HEK293 (cell line): ENCODE results near the gene CTIF.

Source experiments
- CTCF ChIA-PET: fragments of 350-600 bp; formaldehyde crosslinking; extraction: SDS; loops from one replicate; lab custom pipeline; 2021; ENCODE audit warnings: antibody characterized with exemption; lab: Yijun Ruan, JAX
- POLR2A ChIA-PET: fragments of 300-600 bp; formaldehyde crosslinking; extraction: SDS; loops from one replicate; lab custom pipeline; 2020; ENCODE audit warnings: antibody characterized with exemption, inconsistent platforms; lab: Yijun Ruan, JAX
- H3K27ac ChIP-seq: fragments of 200-500 bp; sonication (Bioruptor generic); 2 replicates; pipeline ENCODE4 v1.5.1; 2014; ENCODE audit warnings: low read depth, low read length, control low read depth, inconsistent platforms; ENCODE audit errors: extremely low read depth
- H3K36me3 ChIP-seq, 2 experiments: fragments of 200-500 bp in 1 of 2; sonication (Bioruptor generic) in 1 of 2; 1 replicate in 1 of 2; 2 replicates in 1 of 2; pipeline ENCODE4 v1.5.1; 2014 to 2017; ENCODE audit warnings: inconsistent platforms in 2 of 2, low read length in 2 of 2; ENCODE audit not compliant: control insufficient read depth in 2 of 2, insufficient read depth in 1 of 2
- H3K4me1 ChIP-seq: fragments of 200-500 bp; sonication (Bioruptor generic); 2 replicates; pipeline ENCODE4 v1.5.1; 2014; ENCODE audit warnings: mild to moderate bottlenecking, low read length, inconsistent platforms; ENCODE audit not compliant: control insufficient read depth, insufficient read depth
- H3K4me3 ChIP-seq: 2 replicates; pipeline ENCODE4 v1.5.1; 2011; ENCODE audit warnings: low read depth, mild to moderate bottlenecking, control low read depth, low read length, moderate library complexity
- H3K9me3 ChIP-seq: fragments of 200-500 bp; sonication (Bioruptor generic); 2 replicates; pipeline ENCODE4 v1.5.1; 2014; ENCODE audit warnings: low read depth, low read length, inconsistent platforms; ENCODE audit not compliant: control insufficient read depth, insufficient read depth
- BCL11A ChIP-seq: fragments of 450-650 bp; formaldehyde crosslinking; IDR thresholded peaks from 2 replicates; pipeline ENCODE4 v1.5.1; 2016; ENCODE audit warnings: low read depth, missing biosample characterization, missing genetic modification characterization
- BCL11B ChIP-seq: fragments of 450-650 bp; formaldehyde crosslinking; IDR thresholded peaks from 2 replicates; pipeline ENCODE4 v1.5.1; 2016; ENCODE audit warnings: low read depth, missing biosample characterization, missing genetic modification characterization
- BCL6B ChIP-seq: fragments of 450-650 bp; formaldehyde crosslinking; IDR thresholded peaks from 2 replicates; pipeline ENCODE4 v1.5.1; 2017; ENCODE audit warnings: missing biosample characterization, missing genetic modification characterization
- ELK4 ChIP-seq: IDR thresholded peaks from 2 replicates; pipeline ENCODE4 v1.6.1; 2011; ENCODE audit warnings: mild to moderate bottlenecking, low read depth, low read length, borderline replicate concordance
- HOXC10 ChIP-seq: sonication (generic); formaldehyde crosslinking; IDR thresholded peaks from 2 replicates; pipeline ENCODE4 v1.8.1; 2023; ENCODE audit warnings: mild to moderate bottlenecking, missing genetic modification reagents
- KLF17 ChIP-seq: fragments of 450-650 bp; formaldehyde crosslinking; IDR thresholded peaks from 2 replicates; pipeline ENCODE4 v1.5.1; 2016; ENCODE audit warnings: missing biosample characterization, missing genetic modification characterization
- KLF7 ChIP-seq: fragments of 450-650 bp; formaldehyde crosslinking; IDR thresholded peaks from 2 replicates; pipeline ENCODE4 v1.5.1; 2016; ENCODE audit warnings: missing biosample characterization, missing genetic modification characterization, borderline replicate concordance
- MEIS1 ChIP-seq: sonication (generic); formaldehyde crosslinking; IDR thresholded peaks from 2 replicates; pipeline ENCODE4 v1.8.1; 2022; ENCODE audit warnings: missing genetic modification reagents, mild to moderate bottlenecking, borderline replicate concordance
- SP7 ChIP-seq: fragments of 450-650 bp; formaldehyde crosslinking; IDR thresholded peaks from 2 replicates; pipeline ENCODE4 v1.5.1; 2016; ENCODE audit warnings: missing biosample characterization, missing genetic modification characterization
- ZBTB11 ChIP-seq: fragments of 450-650 bp; formaldehyde crosslinking; conservative IDR thresholded peaks from 2 replicates; pipeline ENCODE4 v1.5.1; 2016; ENCODE audit warnings: low read depth, missing biosample characterization, missing genetic modification characterization
- ZBTB20 ChIP-seq: fragments of 450-650 bp; formaldehyde crosslinking; IDR thresholded peaks from 2 replicates; pipeline ENCODE4 v1.5.1; 2016; ENCODE audit warnings: missing biosample characterization, missing genetic modification characterization
- ZBTB21 ChIP-seq: fragments of 450-650 bp; formaldehyde crosslinking; IDR thresholded peaks from 2 replicates; pipeline ENCODE4 v1.5.1; 2017; ENCODE audit warnings: missing biosample characterization, missing genetic modification characterization
- ZNF114 ChIP-seq: fragments of 450-650 bp; formaldehyde crosslinking; IDR thresholded peaks from 2 replicates; pipeline ENCODE4 v1.5.0; 2017; ENCODE audit warnings: missing biosample characterization, missing genetic modification characterization
- ZNF23 ChIP-seq: fragments of 450-650 bp; formaldehyde crosslinking; IDR thresholded peaks from 2 replicates; pipeline ENCODE4 v1.5.1; 2016; ENCODE audit warnings: missing biosample characterization, missing genetic modification characterization, borderline replicate concordance
- ZNF239 ChIP-seq: fragments of 450-650 bp; formaldehyde crosslinking; IDR thresholded peaks from 2 replicates; pipeline ENCODE4 v1.5.1; 2016; ENCODE audit warnings: missing biosample characterization, missing genetic modification characterization
- ZNF366 ChIP-seq: fragments of 450-650 bp; formaldehyde crosslinking; conservative IDR thresholded peaks from 2 replicates; pipeline ENCODE4 v1.5.1; 2016; ENCODE audit warnings: missing biosample characterization, missing genetic modification characterization
- ZNF426 ChIP-seq: fragments of 450-650 bp; formaldehyde crosslinking; IDR thresholded peaks from 2 replicates; pipeline ENCODE4 v1.5.1; 2017; ENCODE audit warnings: missing biosample characterization, missing genetic modification characterization, mild to moderate bottlenecking, inconsistent platforms, moderate library complexity
- ZNF621 ChIP-seq: fragments of 450-650 bp; formaldehyde crosslinking; IDR thresholded peaks from 2 replicates; pipeline ENCODE4 v1.5.1; 2017; ENCODE audit warnings: missing biosample characterization, missing genetic modification characterization
- ZNF670 ChIP-seq: fragments of 450-650 bp; formaldehyde crosslinking; IDR thresholded peaks from 2 replicates; pipeline ENCODE4 v1.5.1; 2016; ENCODE audit warnings: missing biosample characterization, missing genetic modification characterization, low read depth
- ZNF843 ChIP-seq: fragments of 450-650 bp; formaldehyde crosslinking; IDR thresholded peaks from 2 replicates; pipeline ENCODE4 v1.5.1; 2016; ENCODE audit warnings: missing biosample characterization, missing genetic modification characterization

Gene CTIF

GRCh38 chr18:48553236-48553635, 14.4 kb downstream of the CTIF start:
- POLR2A ChIA-PET: interaction anchor here (0.6 kb wide), 1 partner anchor 10 kb away, joined by 3 read pairs; no protein-coding TSS in a partner anchor
- CTCF ChIA-PET: no interaction called here
- Histone ChIP-seq H3K36me3 (no peaks in the 10 kb centered on the region), H3K4me1 (peaks cover 2% of the 10 kb centered on the region; the same call in 1 of the 2 replicates), H3K9me3 (no peaks in the 10 kb centered on the region), H3K4me3 (no peak overlapping the region), H3K27ac (no peak overlapping the region)
- TF ChIP-seq ZNF23 (tag by site-specific recombination) (no peak), BCL11B (no peak), BCL6B (tag by site-specific recombination) (no peak), ZNF670 (tag by site-specific recombination) (no peak), ZBTB20 (tag by site-specific recombination) (no peak), HOXC10 (CRISPR knock-in tag) (no peak)

GRCh38 chr18:48554610-48555400, 16.0 kb downstream of the CTIF start:
- no peak overlapping the region for H3K27ac ChIP-seq
- no peaks in the 10 kb centered on the region for H3K4me1 ChIP-seq
- no peak overlapping the region for H3K4me3 ChIP-seq
- no peaks in the 10 kb centered on the region for H3K9me3 ChIP-seq
- ChIA-PET POLR2A (interaction anchor here (0.6 kb wide), 1 partner anchor 130 kb away, joined by 3 read pairs; no protein-coding TSS in a partner anchor), CTCF (interaction anchor here (1.1 kb wide), 1 partner anchor 79 kb away, joined by 3 read pairs; no protein-coding TSS in a partner anchor)
- no peaks in the 10 kb centered on the region for H3K36me3 ChIP-seq
- no peak for TF ChIP-seq KLF7 (tag by site-specific recombination)
- TF ChIP-seq SP7 (tag by site-specific recombination): no peak
- no peak for TF ChIP-seq ZBTB20 (tag by site-specific recombination)
- no peak for TF ChIP-seq ZBTB11
- TF ChIP-seq, all 188 proteins: peak for 0

GRCh38 chr18:48555465-48555995, 16.7 kb downstream of the CTIF start:
- no peak for TF ChIP-seq BCL11A (tag by site-specific recombination)
- no peak for TF ChIP-seq ZNF843 (tag by site-specific recombination)
- TF ChIP-seq ZNF621 (tag by site-specific recombination): no peak
- TF ChIP-seq ZNF366 (tag by site-specific recombination): no peak
- no peak for TF ChIP-seq ELK4
- no peak for TF ChIP-seq KLF17 (tag by site-specific recombination)
- TF ChIP-seq MEIS1 (CRISPR knock-in tag): no peak
- no peak for TF ChIP-seq ZBTB21 (tag by site-specific recombination)
- no peak for TF ChIP-seq ZNF114 (tag by site-specific recombination)
- no peak for TF ChIP-seq ZNF239 (tag by site-specific recombination)
- TF ChIP-seq ZNF426 (tag by site-specific recombination): no peak
- no peak overlapping the region for H3K4me3 ChIP-seq
- no peak overlapping the region for H3K27ac ChIP-seq
- POLR2A ChIA-PET: interaction anchor here (1.8 kb wide), 1 partner anchor 8 kb away, joined by 6 read pairs; no protein-coding TSS in a partner anchor
- H3K9me3 ChIP-seq: no peaks in the 10 kb centered on the region
- no peaks in the 10 kb centered on the region for H3K36me3 ChIP-seq
- CTCF ChIA-PET: interaction anchor here (1.1 kb wide), 1 partner anchor 80 kb away, joined by 3 read pairs; no protein-coding TSS in a partner anchor
- H3K4me1 ChIP-seq: no peaks in the 10 kb centered on the region
